Skeletal muscle tissue (tissue), 4 donors: ENCODE data around the gene CPNE5. TPM values are rescaled to one million over a fixed set of nuclear protein-coding genes. Genes with fewer than 3 reads are reported as not detected.

Experiments used
- H3K27ac ChIP-seq: one replicate; pipeline ENCODE4 v1.7.0; 2013; ENCODE audit warnings: mild to moderate bottlenecking, low read depth, low read length, inconsistent platforms
- H3K27me3 ChIP-seq, 3 donors: one replicate each; pipeline ENCODE4 v1.7.0; 2013; ENCODE audit warnings: low read length in 3 of 3; ENCODE audit not compliant: control insufficient read depth in 3 of 3, insufficient read depth in 3 of 3
- H3K36me3 ChIP-seq, 3 donors: one replicate each; pipeline ENCODE4 v1.7.0; 2013; ENCODE audit warnings: low read length in 3 of 3; ENCODE audit not compliant: control insufficient read depth in 3 of 3, insufficient read depth in 3 of 3
- H3K4me1 ChIP-seq, 3 donors: one replicate each; pipeline ENCODE4 v1.7.0; 2013; ENCODE audit warnings: low read length in 3 of 3, mild to moderate bottlenecking in 3 of 3; ENCODE audit not compliant: control insufficient read depth in 3 of 3, insufficient read depth in 3 of 3
- H3K4me3 ChIP-seq, 3 donors: one replicate each; pipeline ENCODE4 v1.7.0; 2013; ENCODE audit warnings: low read length in 3 of 3
- H3K9ac ChIP-seq, 3 donors: one replicate each; pipeline ENCODE4 v1.7.0; 2013; ENCODE audit warnings: low read length in 3 of 3, mild to moderate bottlenecking in 3 of 3, moderate library complexity in 2 of 3, low read depth in 1 of 3
- H3K9me3 ChIP-seq, 3 donors: one replicate each; pipeline ENCODE4 v1.7.0; 2013; ENCODE audit warnings: low read length in 3 of 3; ENCODE audit not compliant: control insufficient read depth in 3 of 3
- total RNA-seq: library from RNA; depleted of rRNA; stranded (reverse); fragments of >200 nt; gene quantifications from one replicate; pipeline ENCODE4 v1.2.3, GENCODE V29; 2014
- donor health status: Osteomylitis.

The CPNE5 gene
- total RNA-seq, 1 donor from 2014 or later = 6.3 TPM

GRCh38 chr6:36847152-36847551, 7.9 kb upstream of the CPNE5 start:
- Histone ChIP-seq H3K27me3 (no peaks in the 10 kb centered on the region), H3K4me1 (peaks cover 23 to 39% (median 25%) of the 10 kb centered on the region in 3 donors), H3K36me3 (no peaks in the 10 kb centered on the region), H3K4me3 (no peak overlapping the region), H3K27ac (no peak overlapping the region), H3K9ac (no peak overlapping the region), H3K9me3 (no peaks in the 10 kb centered on the region)

DNA sequence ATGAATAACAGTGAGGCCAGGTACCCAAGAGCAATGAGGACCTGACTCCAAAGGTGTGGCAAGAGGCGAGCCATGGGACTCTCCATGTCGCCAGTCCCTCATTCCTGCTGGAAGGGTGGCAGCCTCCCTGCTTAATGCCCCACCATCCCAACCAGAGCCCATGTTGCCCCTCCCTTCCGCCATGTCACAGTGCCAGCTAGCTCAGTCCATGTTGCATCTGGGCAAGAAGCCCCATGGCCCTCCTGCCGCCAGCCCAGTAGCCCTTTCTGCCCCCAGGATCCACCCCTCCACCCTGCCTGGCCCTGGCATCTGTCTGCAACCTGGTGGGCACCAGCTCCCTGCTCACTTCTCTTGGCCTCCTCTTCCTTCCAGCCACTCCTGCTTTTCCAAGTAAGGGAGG, 6.0 kb upstream of the CPNE5 start:
- Histone ChIP-seq H3K27ac (no peak overlapping the region), H3K4me1 (peaks cover 31 to 48% (median 36%) of the 10 kb centered on the region in 3 donors), H3K9ac (no peak overlapping the region), H3K36me3 (no peaks in the 10 kb centered on the region), H3K9me3 (no peaks in the 10 kb centered on the region), H3K27me3 (no peaks in the 10 kb centered on the region), H3K4me3 (no peak overlapping the region)

- Histone ChIP-seq H3K27ac (no peak overlapping the region), H3K27me3 (no peaks in the 10 kb centered on the region), H3K4me1 (peaks cover 33 to 51% (median 38%) of the 10 kb centered on the region in 3 donors), H3K36me3 (no peaks in the 10 kb centered on the region), H3K9ac (no peak overlapping the region), H3K9me3 (no peaks in the 10 kb centered on the region), H3K4me3 (no peak overlapping the region)
Measured at GRCh38 chr6:36844232-36845170, 5.3 kb upstream of the CPNE5 start.

GRCh38 chr6:36843170-36843569, 3.9 kb upstream of the CPNE5 start:
- Histone ChIP-seq H3K36me3 (no peaks in the 10 kb centered on the region), H3K27ac (peak overlapping the region; percentile 72), H3K9me3 (no peaks in the 10 kb centered on the region), H3K4me1 (peaks cover 33 to 55% (median 41%) of the 10 kb centered on the region in 3 donors), H3K27me3 (peaks cover 0 to 7% (median 0%) of the 10 kb centered on the region in 3 donors), H3K9ac (peak overlapping the region in 2 of 3 donors; percentile 62 to 70), H3K4me3 (peak overlapping the region in 1 of 3 donors; percentile 22)

GRCh38 chr6:36841756-36842155, 2.5 kb upstream of the CPNE5 start:
- Histone ChIP-seq H3K9me3 (no peaks in the 10 kb centered on the region), H3K27me3 (peaks cover 0 to 7% (median 0%) of the 10 kb centered on the region in 3 donors), H3K4me1 (peaks cover 33 to 55% (median 41%) of the 10 kb centered on the region in 3 donors), H3K27ac (no peak overlapping the region), H3K4me3 (no peak overlapping the region), H3K9ac (no peak overlapping the region), H3K36me3 (no peaks in the 10 kb centered on the region)

DNA sequence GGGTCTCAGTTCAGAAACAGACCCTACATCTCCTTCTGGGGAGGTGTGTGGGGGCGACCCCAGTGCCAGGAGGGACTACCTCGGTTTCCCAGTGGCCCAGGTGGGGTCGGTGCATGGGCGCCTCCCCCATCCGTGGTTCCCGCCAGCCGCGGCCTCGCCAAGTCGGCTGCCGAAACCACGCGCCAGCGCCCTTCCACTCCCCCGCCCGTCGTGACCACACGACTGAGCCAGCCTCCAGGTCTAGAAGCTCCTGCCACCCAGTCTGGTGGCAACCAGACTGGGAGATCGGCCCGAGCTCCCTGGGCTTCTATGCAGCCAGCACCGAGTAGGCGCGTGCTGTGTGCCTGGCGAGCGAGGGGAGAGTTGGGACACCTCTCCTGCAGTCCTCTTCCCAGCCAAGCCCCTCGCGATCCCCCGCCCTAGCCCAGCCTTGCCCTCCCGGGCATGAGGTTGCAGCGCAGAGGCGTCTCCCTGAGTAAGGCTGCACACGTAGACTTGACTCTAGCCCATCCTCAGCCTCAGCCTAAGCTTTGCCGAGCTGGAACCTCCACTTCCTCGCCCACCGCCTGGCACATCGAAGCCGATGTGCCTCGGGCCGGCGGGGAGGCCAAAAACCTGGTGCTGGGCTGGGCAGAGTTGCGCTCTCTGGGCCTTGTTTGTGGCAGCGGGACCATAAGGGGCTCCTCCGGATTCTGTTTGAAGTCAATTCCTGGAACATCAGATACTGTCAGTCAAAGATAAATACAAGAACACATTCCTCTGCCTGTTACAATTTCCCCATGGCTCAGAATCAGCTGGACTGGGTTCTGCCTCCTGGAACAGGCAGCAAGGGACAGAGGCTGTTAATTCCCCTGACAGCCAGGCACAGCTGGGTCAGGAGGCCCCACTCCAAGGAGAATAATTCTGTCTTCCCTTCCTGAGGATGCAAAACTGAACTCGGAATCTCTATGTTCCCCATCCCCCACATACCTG, 1.5 kb upstream of the CPNE5 start:
- H3K27me3 ChIP-seq = peaks cover 0 to 7% (median 0%) of the 10 kb centered on the region in 3 donors
- peak overlapping the region in 2 of 3 donors; percentile 59 to 69 for H3K9ac ChIP-seq
- peak overlapping the region; percentile 58 to 61 (median 59) for H3K4me3 ChIP-seq
- no peaks in the 10 kb centered on the region for H3K9me3 ChIP-seq
- H3K27ac ChIP-seq = peak overlapping the region; percentile 47
- H3K4me1 ChIP-seq = peaks cover 33 to 55% (median 41%) of the 10 kb centered on the region in 3 donors
- H3K36me3 ChIP-seq = no peaks in the 10 kb centered on the region

DNA sequence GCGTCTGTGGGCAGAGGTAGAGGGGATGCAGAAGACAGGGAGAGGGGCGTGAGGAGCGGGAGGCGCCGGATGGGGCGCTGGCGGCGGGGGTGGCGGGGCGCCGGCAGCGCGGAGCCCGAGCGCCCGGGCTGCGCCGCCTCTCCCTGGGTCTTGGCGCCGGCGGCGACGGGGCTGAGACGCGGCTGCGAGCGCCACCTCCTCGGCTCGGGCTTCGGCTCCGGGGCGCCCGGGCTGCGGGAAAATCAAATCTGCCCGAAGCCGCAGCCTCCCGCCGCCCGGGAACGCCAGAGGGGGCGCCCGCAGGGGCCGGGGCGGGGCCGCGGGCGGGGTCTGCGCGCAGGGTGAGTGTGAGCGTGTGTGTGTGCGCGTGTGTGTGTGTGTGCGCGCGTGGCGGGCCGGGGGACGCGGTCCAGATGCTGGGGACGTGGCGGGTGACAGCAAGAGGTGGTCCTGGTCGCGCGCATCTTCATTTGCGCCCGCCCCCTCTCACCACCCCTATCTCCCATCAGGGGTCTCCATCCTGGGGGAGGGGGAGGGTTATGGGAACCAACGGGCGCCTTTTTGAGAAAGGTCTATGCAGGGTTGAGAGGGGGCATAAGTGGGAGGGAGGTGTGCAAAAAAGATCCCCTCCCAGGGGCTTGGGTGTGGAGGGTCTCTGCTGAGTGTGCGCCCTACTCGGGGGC, 646 bp upstream of the CPNE5 start:
- H3K4me1 ChIP-seq = peaks cover 33 to 50% (median 41%) of the 10 kb centered on the region in 3 donors
- peak overlapping the region in 2 of 3 donors; percentile 59 to 69 for H3K9ac ChIP-seq
- no peaks in the 10 kb centered on the region for H3K9me3 ChIP-seq

DNA sequence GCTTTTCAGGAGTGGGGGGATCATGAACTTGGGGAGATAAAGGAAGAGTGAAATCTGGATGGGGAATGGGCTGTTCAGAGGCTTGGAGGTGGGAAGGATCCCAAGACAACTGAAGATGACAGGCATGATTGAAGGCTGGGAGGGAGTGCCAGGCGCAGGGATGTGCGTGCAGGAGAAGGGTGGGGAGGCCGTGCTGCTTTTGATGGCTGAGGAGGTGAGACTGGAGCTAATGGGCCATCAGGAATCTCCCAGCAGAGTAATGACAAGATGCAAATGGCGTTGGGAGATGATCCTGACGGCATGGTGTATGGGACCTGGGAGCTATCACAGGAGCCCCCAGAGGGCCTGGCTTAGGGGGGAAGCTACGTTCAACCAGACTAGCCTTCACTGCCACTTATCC, 1.6 kb downstream of the CPNE5 start:
- H3K27ac ChIP-seq = no peak overlapping the region
- H3K9me3 ChIP-seq = no peaks in the 10 kb centered on the region
- H3K4me3 ChIP-seq = no peak overlapping the region
- no peaks in the 10 kb centered on the region for H3K36me3 ChIP-seq
- peaks cover 0 to 7% (median 0%) of the 10 kb centered on the region in 3 donors for H3K27me3 ChIP-seq
- H3K4me1 ChIP-seq = peaks cover 23 to 29% (median 23%) of the 10 kb centered on the region in 3 donors
- no peak overlapping the region for H3K9ac ChIP-seq

More for the DNA sequence above, 646 bp upstream of the CPNE5 start:
- Histone ChIP-seq H3K27me3 (peaks cover 0 to 7% (median 0%) of the 10 kb centered on the region in 3 donors), H3K36me3 (no peaks in the 10 kb centered on the region), H3K27ac (no peak overlapping the region), H3K4me3 (peak overlapping the region; percentile 58 to 61 (median 59))

DNA sequence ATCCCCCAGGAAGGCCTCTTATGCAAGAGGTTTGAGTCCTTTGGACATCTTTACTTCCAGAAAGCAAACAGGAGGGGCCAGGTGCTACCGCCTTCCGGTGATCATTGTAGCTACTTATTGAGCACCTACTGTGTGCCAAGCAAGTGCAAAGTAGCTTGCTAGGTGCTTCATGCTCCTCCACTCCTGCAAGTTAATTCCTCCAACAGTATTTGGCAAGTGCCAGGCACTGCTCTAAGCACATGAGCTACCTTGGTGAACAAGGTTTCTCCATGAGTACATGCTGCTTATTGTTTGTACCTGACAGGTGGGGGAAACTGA, 2.3 kb downstream of the CPNE5 start:
- Histone ChIP-seq H3K27ac (no peak overlapping the region), H3K4me3 (no peak overlapping the region), H3K9me3 (no peaks in the 10 kb centered on the region), H3K36me3 (no peaks in the 10 kb centered on the region), H3K9ac (no peak overlapping the region), H3K27me3 (peaks cover 0 to 7% (median 0%) of the 10 kb centered on the region in 3 donors), H3K4me1 (peaks cover 20 to 23% (median 20%) of the 10 kb centered on the region in 3 donors)
